ENCODE data around the gene PCDHGA1.

The PCDHGA1 gene

GRCh38 chr5:141504216-141504615, 173.9 kb downstream of the PCDHGA1 start:
- H3K4me1 ChIP-seq (ENCODE audit: control insufficient read depth, insufficient read depth, low read length) = no peaks in the 10 kb centered on the region
- H3K9me3 ChIP-seq (ENCODE audit: control insufficient read depth, insufficient read depth, low read depth, low read length) = no peaks in the 10 kb centered on the region
- no peaks in the 10 kb centered on the region for H3K36me3 ChIP-seq (ENCODE audit: control insufficient read depth in 2 of 2, insufficient read depth in 1 of 2, low read length in 2 of 2)
- no peak overlapping the region for H3K4me3 ChIP-seq (ENCODE audit: low read depth, low read length)
- TF ChIP-seq ZNF155 (tag by site-specific recombination; IDR thresholded peaks at IDR 0.05) = no peak
- no peak for TF ChIP-seq ZNF544 (tag by site-specific recombination; IDR thresholded peaks at IDR 0.05)
- no peak overlapping the region for H3K27ac ChIP-seq (ENCODE audit: extremely low read depth, low read depth, low read length)
- ChIA-PET POLR2A (no interaction called here), CTCF (interaction anchor here (0.9 to 3.6 kb wide), 2 partner anchors 9 to 10 kb away, joined by 4 to 15 read pairs; no protein-coding TSS in a partner anchor)

DNA sequence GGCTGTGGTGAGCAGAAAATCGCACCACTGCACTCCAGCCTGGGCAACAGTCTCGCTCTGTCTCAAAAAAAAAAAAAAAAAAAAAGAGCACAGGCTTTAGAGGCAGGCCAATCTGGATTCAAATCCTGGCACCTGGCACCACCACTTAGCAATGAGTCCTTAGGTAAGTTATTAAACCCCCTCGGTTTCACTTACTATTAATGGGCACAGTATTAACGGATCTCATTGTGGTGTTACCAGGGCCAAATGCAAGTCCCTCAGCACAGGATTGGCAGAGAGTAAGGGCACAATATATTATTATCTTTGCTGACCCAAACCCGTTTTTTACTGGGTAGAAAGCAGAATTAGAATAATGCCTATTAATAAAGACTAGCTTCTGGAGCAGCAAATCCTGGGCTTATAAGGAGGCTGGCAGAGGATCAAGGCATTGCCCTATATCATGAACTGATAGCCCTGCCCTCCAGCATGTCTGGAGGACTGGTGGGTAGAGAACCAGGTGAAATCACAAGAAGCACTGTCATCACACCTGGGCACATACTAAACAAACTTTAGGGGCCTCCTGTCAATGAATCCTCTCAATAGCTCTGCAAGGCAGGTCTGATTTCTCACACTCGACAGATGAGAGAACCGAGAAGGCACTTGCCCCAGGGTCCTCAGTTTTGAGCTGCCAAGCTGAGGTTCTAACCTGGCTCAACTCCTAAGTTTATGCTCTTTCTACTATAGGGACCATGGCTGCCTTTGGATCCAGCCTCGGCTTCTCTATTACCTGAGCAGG, 176.3 kb downstream of the PCDHGA1 start:
- no peaks in the 10 kb centered on the region for H3K4me1 ChIP-seq (ENCODE audit: control insufficient read depth, insufficient read depth, low read length)
- H3K27ac ChIP-seq (ENCODE audit: extremely low read depth, low read depth, low read length) = no peak overlapping the region
- no peak overlapping the region for H3K4me3 ChIP-seq (ENCODE audit: low read depth, low read length)
- ChIA-PET CTCF (interaction anchor here (1.7 to 2.0 kb wide), 2 partner anchors 16 to 19 kb away, joined by 9 to 11 read pairs; no protein-coding TSS in a partner anchor), POLR2A (interaction anchor here (0.8 kb wide), 1 partner anchor 9 kb away, joined by 5 read pairs; no protein-coding TSS in a partner anchor)
- no peaks in the 10 kb centered on the region for H3K9me3 ChIP-seq (ENCODE audit: control insufficient read depth, insufficient read depth, low read depth, low read length)
- peaks cover 0 to 5% of the 10 kb centered on the region in 2 experiments; a peak in 1 of 3 replicates for H3K36me3 ChIP-seq (ENCODE audit: control insufficient read depth in 2 of 2, insufficient read depth in 1 of 2, low read length in 2 of 2)
- no peak for TF ChIP-seq ZNF561 (tag by site-specific recombination; IDR thresholded peaks at IDR 0.05; ENCODE audit: borderline replicate concordance)
- TF ChIP-seq, protein P1, sequence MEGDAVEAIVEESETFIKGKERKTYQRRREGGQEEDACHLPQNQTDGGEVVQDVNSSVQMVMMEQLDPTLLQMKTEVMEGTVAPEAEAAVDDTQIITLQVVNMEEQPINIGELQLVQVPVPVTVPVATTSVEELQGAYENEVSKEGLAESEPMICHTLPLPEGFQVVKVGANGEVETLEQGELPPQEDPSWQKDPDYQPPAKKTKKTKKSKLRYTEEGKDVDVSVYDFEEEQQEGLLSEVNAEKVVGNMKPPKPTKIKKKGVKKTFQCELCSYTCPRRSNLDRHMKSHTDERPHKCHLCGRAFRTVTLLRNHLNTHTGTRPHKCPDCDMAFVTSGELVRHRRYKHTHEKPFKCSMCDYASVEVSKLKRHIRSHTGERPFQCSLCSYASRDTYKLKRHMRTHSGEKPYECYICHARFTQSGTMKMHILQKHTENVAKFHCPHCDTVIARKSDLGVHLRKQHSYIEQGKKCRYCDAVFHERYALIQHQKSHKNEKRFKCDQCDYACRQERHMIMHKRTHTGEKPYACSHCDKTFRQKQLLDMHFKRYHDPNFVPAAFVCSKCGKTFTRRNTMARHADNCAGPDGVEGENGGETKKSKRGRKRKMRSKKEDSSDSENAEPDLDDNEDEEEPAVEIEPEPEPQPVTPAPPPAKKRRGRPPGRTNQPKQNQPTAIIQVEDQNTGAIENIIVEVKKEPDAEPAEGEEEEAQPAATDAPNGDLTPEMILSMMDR (tag by site-specific recombination; IDR thresholded peaks at IDR 0.05) = no peak
- no peak for TF ChIP-seq PRDM1 (tag by site-specific recombination; IDR thresholded peaks at IDR 0.05)
- TF ChIP-seq ZNF391 (tag by site-specific recombination; IDR thresholded peaks at IDR 0.05; ENCODE audit: borderline replicate concordance, low read depth) = no peak
- no peak for TF ChIP-seq ZNF19 (tag by site-specific recombination; IDR thresholded peaks at IDR 0.05; ENCODE audit: low read depth)
- TF ChIP-seq ZNF701 (tag by site-specific recombination; IDR thresholded peaks at IDR 0.05) = no peak
- TF ChIP-seq ZNF530 (tag by site-specific recombination; IDR thresholded peaks at IDR 0.05; ENCODE audit: low read depth) = no peak
- TF ChIP-seq, protein P2, sequence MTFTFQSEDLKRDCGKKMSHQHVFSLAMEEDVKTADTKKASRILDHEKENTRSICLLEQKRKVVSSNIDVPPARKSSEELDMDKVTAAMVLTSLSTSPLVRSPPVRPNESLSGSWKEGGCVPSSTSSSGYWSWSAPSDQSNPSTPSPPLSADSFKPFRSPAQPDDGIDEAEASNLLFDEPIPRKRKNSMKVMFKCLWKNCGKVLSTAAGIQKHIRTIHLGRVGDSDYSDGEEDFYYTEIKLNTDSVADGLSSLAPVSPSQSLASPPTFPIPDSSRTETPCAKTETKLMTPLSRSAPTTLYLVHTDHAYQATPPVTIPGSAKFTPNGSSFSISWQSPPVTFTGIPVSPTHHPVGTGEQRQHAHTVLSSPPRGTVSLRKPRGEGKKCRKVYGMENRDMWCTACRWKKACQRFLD (tag by site-specific recombination; IDR thresholded peaks at IDR 0.05) = no peak
- TF ChIP-seq ZNF501 (tag by site-specific recombination; IDR thresholded peaks at IDR 0.05) = no peak
- no peak for TF ChIP-seq ZSCAN4 (tag by site-specific recombination; IDR thresholded peaks at IDR 0.05)
- TF ChIP-seq, protein P3, sequence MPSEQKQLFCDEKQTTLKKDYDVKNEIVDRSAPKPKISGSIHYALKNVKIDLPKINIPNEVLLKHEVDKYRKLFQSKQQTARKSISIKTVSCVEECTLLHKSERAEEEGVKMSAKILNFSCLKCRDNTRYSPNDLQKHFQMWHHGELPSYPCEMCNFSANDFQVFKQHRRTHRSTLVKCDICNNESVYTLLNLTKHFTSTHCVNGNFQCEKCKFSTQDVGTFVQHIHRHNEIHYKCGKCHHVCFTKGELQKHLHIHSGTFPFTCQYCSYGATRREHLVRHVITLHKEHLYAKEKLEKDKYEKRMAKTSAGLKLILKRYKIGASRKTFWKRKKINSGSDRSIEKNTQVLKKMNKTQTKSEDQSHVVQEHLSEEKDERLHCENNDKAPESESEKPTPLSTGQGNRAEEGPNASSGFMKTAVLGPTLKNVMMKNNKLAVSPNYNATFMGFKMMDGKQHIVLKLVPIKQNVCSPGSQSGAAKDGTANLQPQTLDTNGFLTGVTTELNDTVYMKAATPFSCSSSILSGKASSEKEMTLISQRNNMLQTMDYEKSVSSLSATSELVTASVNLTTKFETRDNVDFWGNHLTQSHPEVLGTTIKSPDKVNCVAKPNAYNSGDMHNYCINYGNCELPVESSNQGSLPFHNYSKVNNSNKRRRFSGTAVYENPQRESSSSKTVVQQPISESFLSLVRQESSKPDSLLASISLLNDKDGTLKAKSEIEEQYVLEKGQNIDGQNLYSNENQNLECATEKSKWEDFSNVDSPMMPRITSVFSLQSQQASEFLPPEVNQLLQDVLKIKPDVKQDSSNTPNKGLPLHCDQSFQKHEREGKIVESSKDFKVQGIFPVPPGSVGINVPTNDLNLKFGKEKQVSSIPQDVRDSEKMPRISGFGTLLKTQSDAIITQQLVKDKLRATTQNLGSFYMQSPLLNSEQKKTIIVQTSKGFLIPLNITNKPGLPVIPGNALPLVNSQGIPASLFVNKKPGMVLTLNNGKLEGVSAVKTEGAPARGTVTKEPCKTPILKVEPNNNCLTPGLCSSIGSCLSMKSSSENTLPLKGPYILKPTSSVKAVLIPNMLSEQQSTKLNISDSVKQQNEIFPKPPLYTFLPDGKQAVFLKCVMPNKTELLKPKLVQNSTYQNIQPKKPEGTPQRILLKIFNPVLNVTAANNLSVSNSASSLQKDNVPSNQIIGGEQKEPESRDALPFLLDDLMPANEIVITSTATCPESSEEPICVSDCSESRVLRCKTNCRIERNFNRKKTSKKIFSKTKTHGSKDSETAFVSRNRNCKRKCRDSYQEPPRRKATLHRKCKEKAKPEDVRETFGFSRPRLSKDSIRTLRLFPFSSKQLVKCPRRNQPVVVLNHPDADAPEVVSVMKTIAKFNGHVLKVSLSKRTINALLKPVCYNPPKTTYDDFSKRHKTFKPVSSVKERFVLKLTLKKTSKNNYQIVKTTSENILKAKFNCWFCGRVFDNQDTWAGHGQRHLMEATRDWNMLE (tag by site-specific recombination; conservative IDR thresholded peaks at IDR 0.05; ENCODE audit: low read depth) = no peak
- TF ChIP-seq YY2 (tag by site-specific recombination; IDR thresholded peaks at IDR 0.05) = no peak
- TF ChIP-seq ZNF112 (tag by site-specific recombination; IDR thresholded peaks at IDR 0.05) = no peak
- TF ChIP-seq ZIC2 (tag by site-specific recombination; IDR thresholded peaks at IDR 0.05) = no peak
- TF ChIP-seq GLIS1 (tag by site-specific recombination; IDR thresholded peaks at IDR 0.05) = no peak
- TF ChIP-seq ZNF768 (tag by site-specific recombination; IDR thresholded peaks at IDR 0.05) = no peak
